HepG2 (cell line): ENCODE results near the gene SULT1E1. TPM values are rescaled to one million over a fixed set of nuclear protein-coding genes. Genes with fewer than 3 reads are reported as not detected.

Experiments used
- ARID3A ChIP-seq: IDR thresholded peaks from 2 replicates; pipeline ENCODE4 v1.6.1; 2012; ENCODE audit warnings: low read depth, low read length, improper control_type of control experiment
- CCAR2 ChIP-seq: fragments of 200-400 bp; formaldehyde crosslinking; optimal IDR thresholded peaks from 2 replicates; pipeline ENCODE3; 2018; ENCODE audit warnings: low read depth, mild to moderate bottlenecking, low read length, moderate library complexity
- CENPBD1 ChIP-seq: sonication (generic); formaldehyde crosslinking; IDR thresholded peaks from 2 replicates; pipeline ENCODE4 v1.8.0; 2022; ENCODE audit warnings: missing genetic modification reagents, low read depth, mild to moderate bottlenecking, borderline replicate concordance
- FOXM1 ChIP-seq: sonication (generic); formaldehyde crosslinking; IDR thresholded peaks from 2 replicates; pipeline ENCODE4 v1.5.0; 2020; ENCODE audit warnings: missing genetic modification reagents
- HDAC2 ChIP-seq: sonication (generic); formaldehyde crosslinking; IDR thresholded peaks from 2 replicates; pipeline ENCODE4 v1.4.0; 2020; ENCODE audit warnings: missing genetic modification reagents
- MTERF4 ChIP-seq: sonication (generic); formaldehyde crosslinking; IDR thresholded peaks from 2 replicates; pipeline ENCODE4 v1.8.0; 2023; ENCODE audit warnings: mild to moderate bottlenecking, missing genetic modification reagents
- SOX5 ChIP-seq: IDR thresholded peaks from 2 replicates; pipeline ENCODE4 v1.6.1; 2016; ENCODE audit warnings: borderline replicate concordance
- TCF12 ChIP-seq, 2 experiments: fragments of 450-650 bp in 1 of 2; sonication (generic) in 1 of 2; formaldehyde crosslinking in 1 of 2; IDR thresholded peaks; 2 replicates each; pipeline versions ENCODE4 v1.6.1 to v1.8.0; 2017 to 2022; ENCODE audit warnings: antibody characterized with exemption in 1 of 2, mild to moderate bottlenecking in 1 of 2, missing genetic modification reagents in 1 of 2, moderate library complexity in 1 of 2
- TCF7L2 ChIP-seq: IDR thresholded peaks from 2 replicates; pipeline ENCODE4 v1.6.1; 2011; ENCODE audit warnings: mild to moderate bottlenecking, low read depth, low read length, moderate library complexity
- ZFP62 ChIP-seq: sonication (generic); formaldehyde crosslinking; IDR thresholded peaks from 2 replicates; pipeline ENCODE4 v1.4.0; 2020; ENCODE audit warnings: missing genetic modification reagents
- ZNF143 ChIP-seq: sonication (generic); formaldehyde crosslinking; IDR thresholded peaks from 2 replicates; pipeline ENCODE4 v1.4.0; 2020; ENCODE audit warnings: missing genetic modification reagents
- ZNF18 ChIP-seq: sonication (generic); formaldehyde crosslinking; IDR thresholded peaks from 2 replicates; pipeline ENCODE4 v1.8.0; 2022; ENCODE audit warnings: mild to moderate bottlenecking, missing genetic modification reagents; ENCODE audit not compliant: insufficient replicate concordance
- ZNF281 ChIP-seq: sonication (generic); formaldehyde crosslinking; IDR thresholded peaks from 2 replicates; pipeline ENCODE4 v1.4.0; 2020; ENCODE audit warnings: missing genetic modification reagents, borderline replicate concordance
- ZNF382 ChIP-seq: sonication (generic); formaldehyde crosslinking; IDR thresholded peaks from 2 replicates; pipeline ENCODE4 v1.5.0; 2020; ENCODE audit warnings: missing genetic modification reagents, mild to moderate bottlenecking, borderline replicate concordance
- ZNF605 ChIP-seq: sonication (generic); formaldehyde crosslinking; IDR thresholded peaks from 2 replicates; pipeline ENCODE4 v1.8.0; 2022; ENCODE audit warnings: mild to moderate bottlenecking, missing genetic modification reagents
- ZNF773 ChIP-seq: sonication (generic); formaldehyde crosslinking; IDR thresholded peaks from 2 replicates; pipeline ENCODE4 v1.4.0; 2020; ENCODE audit warnings: missing genetic modification reagents, borderline replicate concordance
- ZNF784 ChIP-seq: sonication (generic); formaldehyde crosslinking; IDR thresholded peaks from 2 replicates; pipeline ENCODE4 v1.5.1; 2020; ENCODE audit warnings: missing genetic modification reagents, mild to moderate bottlenecking, borderline replicate concordance
- ZUFSP ChIP-seq: sonication (generic); formaldehyde crosslinking; IDR thresholded peaks from 2 replicates; pipeline ENCODE4 v1.9.0; 2021; ENCODE audit warnings: missing genetic modification reagents, mild to moderate bottlenecking, borderline replicate concordance
- polyA plus RNA-seq, 8 experiments: library from polyadenylated mRNA; depleted of rRNA in 3 of 8; stranded (reverse) in 7 of 8; unstranded in 1 of 8; fragments of >200 nt; fragmentation: Illumina TruSeq in 4 of 8; extraction: Trizol in 4 of 8; gene quantifications; 2 replicates each; pipeline versions ENCODE4 v1.2.1 to v1.2.3, GENCODE V29; 2011 to 2016; ENCODE audit warnings: low read depth in 4 of 8, missing spikeins in 1 of 8, mixed read lengths in 1 of 8; ENCODE audit not compliant: insufficient read depth in 1 of 8
- total RNA-seq, 5 experiments: library from RNA; depleted of rRNA; stranded (reverse); fragments of >200 nt; fragmentation: Illumina TruSeq; extraction: Trizol; gene quantifications; 2 replicates each; pipeline ENCODE4 v1.2.3, GENCODE V29; 2016; ENCODE audit warnings: low read depth in 1 of 5

The SULT1E1 gene
- total and polyA plus RNA-seq, 2 of the 13 experiments (the other 11 are each of a cell fraction or from before 2014, with no cell fraction given) = 1.7 to 3.9 TPM

GRCh38 chr4:69830560-69831269 lies 29.2 kb downstream of the SULT1E1 start (continued):
- no peak for TF ChIP-seq ARID3A
- no peak for TF ChIP-seq ZFP62 (CRISPR knock-in tag)
- no peak for TF ChIP-seq ZNF143
- no peak for TF ChIP-seq FOXM1 (CRISPR knock-in tag)
- TF ChIP-seq TCF12 (IDR thresholded peaks at IDR 0.05) = no peak
- no peak for TF ChIP-seq TCF12 (CRISPR knock-in tag; IDR thresholded peaks at IDR 0.05)
- no peak for TF ChIP-seq ZNF281 (CRISPR knock-in tag)
- no peak for TF ChIP-seq TCF7L2
- TF ChIP-seq MTERF4 (CRISPR knock-in tag) = no peak
- no peak for TF ChIP-seq ZNF382
- no peak for TF ChIP-seq ZNF784 (CRISPR knock-in tag)
- TF ChIP-seq ZNF605 (CRISPR knock-in tag) = no peak
- no peak; the same call in 1 of the 2 replicates for TF ChIP-seq HDAC2 (CRISPR knock-in tag)
- TF ChIP-seq ZNF773 (CRISPR knock-in tag) = no peak
- no peak for TF ChIP-seq ZUFSP (CRISPR knock-in tag)
- no peak for TF ChIP-seq ZNF18 (CRISPR knock-in tag)
- TF ChIP-seq CCAR2 = no peak
- no peak for TF ChIP-seq SOX5
- no peak for TF ChIP-seq CENPBD1 (CRISPR knock-in tag)
